GM12872 (cell line): ENCODE results near the gene XXYLT1.

Experiments used
- TF ChIP-seq, protein P1 (sequence below): IDR thresholded peaks from 3 replicates; pipeline ENCODE4 v1.5.1; 2011; ENCODE audit warnings: low read depth, mild to moderate bottlenecking, low read length, moderate library complexity; ENCODE audit not compliant: insufficient read depth

The XXYLT1 gene, protein sequence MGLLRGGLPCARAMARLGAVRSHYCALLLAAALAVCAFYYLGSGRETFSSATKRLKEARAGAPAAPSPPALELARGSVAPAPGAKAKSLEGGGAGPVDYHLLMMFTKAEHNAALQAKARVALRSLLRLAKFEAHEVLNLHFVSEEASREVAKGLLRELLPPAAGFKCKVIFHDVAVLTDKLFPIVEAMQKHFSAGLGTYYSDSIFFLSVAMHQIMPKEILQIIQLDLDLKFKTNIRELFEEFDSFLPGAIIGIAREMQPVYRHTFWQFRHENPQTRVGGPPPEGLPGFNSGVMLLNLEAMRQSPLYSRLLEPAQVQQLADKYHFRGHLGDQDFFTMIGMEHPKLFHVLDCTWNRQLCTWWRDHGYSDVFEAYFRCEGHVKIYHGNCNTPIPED

DNA sequence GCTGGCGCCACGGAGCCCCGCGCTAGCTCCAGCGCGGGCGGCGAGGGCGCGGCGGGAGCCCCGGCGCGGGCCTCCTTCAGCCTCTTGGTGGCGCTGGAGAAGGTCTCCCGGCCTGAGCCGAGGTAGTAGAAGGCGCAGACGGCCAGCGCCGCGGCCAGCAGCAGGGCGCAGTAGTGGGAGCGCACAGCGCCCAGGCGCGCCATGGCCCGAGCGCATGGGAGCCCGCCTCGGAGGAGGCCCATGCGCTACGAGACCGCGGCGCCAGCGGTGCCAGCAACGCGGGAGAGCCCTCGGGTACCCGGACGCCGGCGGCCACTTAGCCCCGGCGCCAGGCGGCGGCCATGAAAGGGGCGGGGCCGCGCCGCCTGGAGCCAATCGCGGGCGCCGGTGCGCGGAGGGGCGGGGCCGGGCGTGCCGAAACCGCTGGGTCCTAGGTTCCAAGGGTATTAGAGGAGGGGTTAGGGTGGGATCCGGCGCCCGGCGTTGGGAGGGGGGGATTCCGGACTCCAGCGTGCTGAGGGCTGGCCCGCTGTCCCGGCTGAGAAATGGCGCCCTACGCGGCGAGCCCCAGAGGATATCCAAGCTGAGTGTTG is at the start of gene XXYLT1:
Gene XXYLT1, minus strand, starts transcription at position 343 of the 593 bp plus-strand sequence. Its CDS starts 101 bp downstream, at position 242.
- TF ChIP-seq, protein P1, sequence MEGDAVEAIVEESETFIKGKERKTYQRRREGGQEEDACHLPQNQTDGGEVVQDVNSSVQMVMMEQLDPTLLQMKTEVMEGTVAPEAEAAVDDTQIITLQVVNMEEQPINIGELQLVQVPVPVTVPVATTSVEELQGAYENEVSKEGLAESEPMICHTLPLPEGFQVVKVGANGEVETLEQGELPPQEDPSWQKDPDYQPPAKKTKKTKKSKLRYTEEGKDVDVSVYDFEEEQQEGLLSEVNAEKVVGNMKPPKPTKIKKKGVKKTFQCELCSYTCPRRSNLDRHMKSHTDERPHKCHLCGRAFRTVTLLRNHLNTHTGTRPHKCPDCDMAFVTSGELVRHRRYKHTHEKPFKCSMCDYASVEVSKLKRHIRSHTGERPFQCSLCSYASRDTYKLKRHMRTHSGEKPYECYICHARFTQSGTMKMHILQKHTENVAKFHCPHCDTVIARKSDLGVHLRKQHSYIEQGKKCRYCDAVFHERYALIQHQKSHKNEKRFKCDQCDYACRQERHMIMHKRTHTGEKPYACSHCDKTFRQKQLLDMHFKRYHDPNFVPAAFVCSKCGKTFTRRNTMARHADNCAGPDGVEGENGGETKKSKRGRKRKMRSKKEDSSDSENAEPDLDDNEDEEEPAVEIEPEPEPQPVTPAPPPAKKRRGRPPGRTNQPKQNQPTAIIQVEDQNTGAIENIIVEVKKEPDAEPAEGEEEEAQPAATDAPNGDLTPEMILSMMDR: peak; percentile 59; the same call in 2 of the 3 replicates

DNA sequence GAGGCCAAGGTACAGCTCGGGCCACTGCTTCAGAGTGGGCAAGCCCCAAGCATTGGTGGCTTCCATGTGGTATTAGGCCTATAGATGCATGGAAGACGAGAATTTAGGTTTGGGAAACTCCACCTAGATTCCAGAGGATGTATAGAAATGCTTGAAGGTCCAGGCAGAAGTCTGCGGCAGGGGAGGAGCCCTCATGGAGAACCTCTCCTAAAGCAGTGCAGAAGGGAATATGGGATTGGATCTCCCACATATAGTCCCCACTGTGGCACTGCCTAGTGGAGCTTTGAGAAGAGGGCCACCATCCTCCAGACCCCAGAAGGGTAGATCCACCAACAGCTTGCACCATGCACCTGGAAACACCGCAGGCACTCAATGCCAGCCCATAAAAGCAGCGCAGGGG is 48.1 kb upstream of the XXYLT1 start:
- TF ChIP-seq, protein P1: no peak

DNA sequence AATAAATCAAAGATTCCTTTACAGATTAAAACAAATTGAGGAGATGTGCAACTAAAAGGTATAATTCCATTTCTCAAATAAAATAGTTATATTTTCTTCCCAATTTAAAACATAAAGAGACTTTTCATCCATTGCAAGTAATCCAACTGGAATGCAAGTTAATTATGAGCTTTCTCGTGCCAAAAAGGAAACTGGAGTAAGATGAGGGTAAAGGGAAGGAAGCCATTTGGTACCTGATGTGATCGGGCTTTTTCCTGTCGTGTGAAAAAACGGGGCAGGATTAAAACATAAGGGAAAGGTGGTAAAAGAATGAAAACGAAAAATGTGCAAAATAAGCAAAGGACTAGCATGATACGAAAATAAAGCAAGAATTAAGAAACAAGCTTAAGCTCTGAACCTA is 41.8 kb upstream of the XXYLT1 start:
- TF ChIP-seq, protein P1: no peak

DNA sequence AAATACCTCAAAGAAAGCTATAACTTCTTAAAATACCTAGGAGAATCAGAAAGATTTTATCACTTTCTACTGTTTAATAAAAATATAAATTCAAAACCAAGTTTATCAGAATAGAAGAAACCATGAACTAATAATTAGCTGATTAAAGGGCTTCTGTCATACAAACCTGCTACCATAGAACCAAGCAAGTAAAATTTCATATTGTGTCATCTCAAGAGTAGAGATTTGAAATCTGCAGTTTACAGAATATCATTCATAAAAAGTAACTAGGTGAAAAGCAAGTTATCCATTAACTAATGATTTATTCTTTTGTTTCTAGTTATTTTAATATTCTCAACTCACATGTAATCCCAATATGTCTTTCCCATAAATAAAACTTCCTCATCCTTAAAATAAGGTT is 36.8 kb upstream of the XXYLT1 start:
- TF ChIP-seq, protein P1: no peak

DNA sequence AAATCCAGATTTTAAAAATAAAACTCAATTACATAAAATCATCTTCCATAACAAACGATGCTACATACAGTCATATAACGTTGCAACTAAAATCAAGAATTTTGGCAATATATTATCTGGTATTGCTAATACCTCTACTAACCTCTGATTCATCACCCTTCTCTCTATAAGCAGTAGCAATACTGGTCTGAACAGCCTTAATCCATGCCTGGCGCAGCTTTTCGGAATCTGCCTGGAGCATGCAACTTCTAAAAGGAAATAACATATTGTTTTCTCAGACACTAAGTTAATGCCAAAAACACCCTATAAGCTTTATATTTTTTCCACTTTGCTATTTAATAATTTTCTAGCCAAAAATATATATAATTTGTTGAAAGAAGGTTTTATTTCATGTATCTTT is 35.4 kb upstream of the XXYLT1 start:
- TF ChIP-seq, protein P1: no peak

DNA sequence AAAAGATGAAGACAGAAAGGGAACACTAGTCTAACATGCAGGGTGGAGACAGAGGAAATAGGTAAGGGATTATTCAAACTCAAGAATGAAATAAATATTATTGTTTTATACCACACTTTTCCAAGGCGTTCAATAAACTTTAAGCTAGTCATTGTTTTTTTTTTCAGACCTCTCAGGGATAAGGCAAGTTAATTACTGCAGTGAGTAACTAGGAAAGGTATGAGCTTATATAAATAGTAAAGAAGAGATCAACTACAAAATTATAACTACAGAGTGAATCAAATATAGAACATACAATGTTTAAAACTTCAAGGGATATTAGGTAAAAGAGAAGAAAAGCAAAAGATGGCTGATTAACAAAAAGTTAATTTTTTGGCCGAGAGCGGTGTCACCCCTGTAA is 31.5 kb upstream of the XXYLT1 start:
- TF ChIP-seq, protein P1: no peak

DNA sequence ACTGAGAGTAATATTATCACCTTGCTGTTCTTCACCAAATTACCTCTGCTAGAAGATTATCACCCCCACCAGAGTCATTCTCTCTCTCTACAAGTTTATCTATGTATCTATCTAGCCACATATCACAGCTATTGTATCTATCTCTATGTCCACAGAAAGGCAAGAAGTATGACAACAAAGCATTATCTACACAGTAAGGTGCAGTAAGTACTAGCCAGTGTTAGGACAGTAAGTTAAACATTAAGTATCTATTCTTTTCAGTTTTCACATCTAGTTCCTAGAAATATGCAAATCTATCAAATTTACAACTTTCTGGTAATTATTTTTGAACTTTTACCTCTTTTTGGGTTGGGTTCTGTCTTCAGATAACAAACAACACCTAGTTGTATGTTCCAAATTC is 26.5 kb upstream of the XXYLT1 start:
- TF ChIP-seq, protein P1: no peak
